ENCODE data around the gene KRT1.

KRT1 gene

DNA sequence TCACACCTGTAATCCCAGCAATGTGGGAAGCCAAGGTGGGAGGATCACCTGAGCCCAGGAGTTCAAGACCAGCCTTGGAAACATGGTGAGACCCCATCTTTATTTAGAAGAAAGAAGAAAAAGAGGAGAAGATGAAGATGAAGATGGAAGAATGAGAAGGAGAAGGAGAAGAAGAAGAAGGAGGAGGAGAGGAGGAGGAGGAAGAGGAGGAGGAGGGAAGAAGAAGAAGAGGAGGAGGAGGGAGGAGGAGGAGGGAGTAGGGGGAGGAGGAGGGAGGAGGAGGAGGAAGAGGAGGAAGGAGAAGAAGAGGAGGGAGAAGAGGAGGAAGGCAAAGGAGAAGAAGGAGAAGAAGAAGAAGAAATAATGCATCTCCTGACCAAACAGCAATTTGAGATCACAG is 9.0 kb upstream of the KRT1 start:
- Histone ChIP-seq H4K20me1 (ENCODE audit: low read depth, low read length) (no peaks in the 10 kb centered on the region), H3K9ac (ENCODE audit: low read length) (no peak overlapping the region), H3K27ac (ENCODE audit: low read depth, low read length) (no peak overlapping the region), H3K9me3 (ENCODE audit: insufficient read depth, low read length) (no peaks in the 10 kb centered on the region), H3K79me2 (ENCODE audit: insufficient read depth, low read length) (no peaks in the 10 kb centered on the region), H3K27me3 (ENCODE audit: low read length) (no peaks in the 10 kb centered on the region), H2AFZ (ENCODE audit: low read depth, low read length, severe bottlenecking) (no peak overlapping the region), H3F3A (ENCODE audit: insufficient read depth) (no peaks in the 10 kb centered on the region), H3K36me3 (ENCODE audit: low read length) (no peaks in the 10 kb centered on the region), H3K4me3 (ENCODE audit: insufficient read depth, low read length, poor library complexity, severe bottlenecking) (no peak overlapping the region), H3K9me2 (replicated peaks; ENCODE audit: insufficient read depth, low read length) (no peaks in the 10 kb centered on the region), H3K4me2 (ENCODE audit: low read depth, low read length, poor library complexity, severe bottlenecking) (no peak overlapping the region)
- TF ChIP-seq EZH2phosphoT487 (conservative IDR thresholded peaks at IDR 0.05; ENCODE audit: low read length): no peak
- TF ChIP-seq CTCF (IDR thresholded peaks at IDR 0.05; ENCODE audit: insufficient read depth, low read length, poor library complexity, severe bottlenecking): no peak

DNA sequence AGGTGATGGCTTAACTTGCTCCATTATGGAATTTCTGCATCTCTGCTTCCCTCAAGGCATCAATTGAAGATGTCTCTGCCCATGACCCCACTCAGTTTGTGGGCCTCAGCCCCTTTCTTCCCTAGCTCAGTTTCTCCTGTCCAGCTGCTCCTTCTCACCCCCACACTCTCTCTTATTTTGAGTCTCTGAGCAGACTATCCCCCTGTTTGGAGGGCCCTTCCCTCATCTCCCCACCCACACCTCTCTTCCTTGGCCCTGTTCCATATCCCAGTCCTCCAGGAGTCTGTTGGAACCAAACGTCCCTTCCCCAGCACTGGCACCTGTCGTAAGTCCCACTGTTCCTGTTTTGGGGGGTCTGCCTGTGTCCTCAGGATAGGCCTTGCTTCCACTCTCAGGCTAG is 8.3 kb upstream of the KRT1 start:
- H2AFZ ChIP-seq (ENCODE audit: low read depth, low read length, severe bottlenecking): no peak overlapping the region
- no peaks in the 10 kb centered on the region for H3F3A ChIP-seq (ENCODE audit: insufficient read depth)
- no peaks in the 10 kb centered on the region for H3K9me2 ChIP-seq (replicated peaks; ENCODE audit: insufficient read depth, low read length)
- H3K36me3 ChIP-seq (ENCODE audit: low read length): no peaks in the 10 kb centered on the region
- no peak for TF ChIP-seq CTCF (IDR thresholded peaks at IDR 0.05; ENCODE audit: insufficient read depth, low read length, poor library complexity, severe bottlenecking)
- no peak for TF ChIP-seq EZH2phosphoT487 (conservative IDR thresholded peaks at IDR 0.05; ENCODE audit: low read length)
- no peak overlapping the region for H3K4me2 ChIP-seq (ENCODE audit: low read depth, low read length, poor library complexity, severe bottlenecking)
- no peak overlapping the region for H3K9ac ChIP-seq (ENCODE audit: low read length)
- no peaks in the 10 kb centered on the region for H3K9me3 ChIP-seq (ENCODE audit: insufficient read depth, low read length)
- H3K27ac ChIP-seq (ENCODE audit: low read depth, low read length): no peak overlapping the region
- no peaks in the 10 kb centered on the region for H3K27me3 ChIP-seq (ENCODE audit: low read length)
- H4K20me1 ChIP-seq (ENCODE audit: low read depth, low read length): no peaks in the 10 kb centered on the region
- H3K4me3 ChIP-seq (ENCODE audit: insufficient read depth, low read length, poor library complexity, severe bottlenecking): no peak overlapping the region
- H3K79me2 ChIP-seq (ENCODE audit: insufficient read depth, low read length): no peaks in the 10 kb centered on the region

DNA sequence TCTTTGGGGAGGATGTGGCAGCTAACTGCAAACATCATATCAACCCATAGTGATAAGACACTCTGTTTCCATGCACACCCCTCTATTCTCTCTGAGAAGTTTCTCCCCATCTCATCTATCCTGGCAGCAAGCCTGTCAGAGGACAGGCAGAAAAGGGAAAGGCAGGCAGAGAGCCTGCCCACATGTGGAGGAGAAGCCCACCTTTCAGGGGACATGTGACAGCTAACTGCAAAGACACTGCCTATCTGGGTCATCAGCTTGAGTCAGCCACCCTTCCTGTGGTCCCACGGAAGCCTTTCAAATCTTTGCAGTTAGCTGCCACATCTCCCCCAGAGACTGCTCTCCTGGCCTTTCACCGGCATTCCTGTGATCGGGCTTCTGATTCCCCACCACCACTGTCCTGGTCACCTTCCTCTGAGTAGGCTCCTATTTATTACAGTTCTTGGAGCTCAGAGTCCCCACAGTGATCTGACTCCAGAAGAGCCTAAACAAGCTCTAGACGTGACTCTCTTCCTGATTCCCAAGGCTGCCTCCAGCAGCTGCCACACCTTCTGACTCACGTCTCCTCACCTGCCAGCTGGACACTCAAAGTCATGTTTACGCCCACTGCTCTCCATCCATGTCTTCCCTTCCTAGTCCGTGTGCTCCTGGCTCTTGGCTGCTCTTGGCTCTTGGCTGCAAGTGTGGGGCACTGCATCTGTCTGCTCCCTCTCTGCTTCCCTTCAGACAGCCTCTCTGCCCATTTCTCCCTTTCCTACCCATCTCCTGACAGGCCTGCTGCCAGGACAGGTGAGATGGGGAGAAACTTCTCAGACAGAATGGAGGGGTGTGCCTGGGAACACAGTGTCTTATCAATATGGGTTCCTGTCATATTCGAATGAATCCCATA is 7.5 kb upstream of the KRT1 start:
- Histone ChIP-seq H2AFZ (ENCODE audit: low read depth, low read length, severe bottlenecking) (no peak overlapping the region), H3K9me2 (replicated peaks; ENCODE audit: insufficient read depth, low read length) (no peaks in the 10 kb centered on the region), H3K36me3 (ENCODE audit: low read length) (no peaks in the 10 kb centered on the region), H3K9ac (ENCODE audit: low read length) (no peak overlapping the region), H3K27ac (ENCODE audit: low read depth, low read length) (no peak overlapping the region), H3K4me3 (ENCODE audit: insufficient read depth, low read length, poor library complexity, severe bottlenecking) (no peak overlapping the region), H3F3A (ENCODE audit: insufficient read depth) (no peaks in the 10 kb centered on the region), H4K20me1 (ENCODE audit: low read depth, low read length) (no peaks in the 10 kb centered on the region), H3K4me2 (ENCODE audit: low read depth, low read length, poor library complexity, severe bottlenecking) (no peak overlapping the region), H3K79me2 (ENCODE audit: insufficient read depth, low read length) (no peaks in the 10 kb centered on the region), H3K27me3 (ENCODE audit: low read length) (no peaks in the 10 kb centered on the region), H3K9me3 (ENCODE audit: insufficient read depth, low read length) (no peaks in the 10 kb centered on the region)
- TF ChIP-seq EZH2phosphoT487 (conservative IDR thresholded peaks at IDR 0.05; ENCODE audit: low read length): no peak
- no peak for TF ChIP-seq CTCF (IDR thresholded peaks at IDR 0.05; ENCODE audit: insufficient read depth, low read length, poor library complexity, severe bottlenecking)

All from SU-DHL-6 (cell line).